ENCODE data around the gene TRIM34. TPM values are rescaled to one million over a fixed set of nuclear protein-coding genes. Genes with fewer than 3 reads are reported as not detected.
"Not testable (repeated sequence)": the region's sequence is repeated elsewhere in the genome, so short reads cannot be mapped to it uniquely, and the experiment has no call there.

Gene TRIM34
- total RNA-seq, 1 donor from 2014 or later = 4.9 TPM

GRCh38 chr11:5674391-5674790 is 49.6 kb downstream of the TRIM34 start:
- no peak overlapping the region for H3K4me3 ChIP-seq (ENCODE audit: low read depth, low read length)
- H3K27me3 ChIP-seq (ENCODE audit: control insufficient read depth, insufficient read depth, low read length) = no peaks in the 10 kb centered on the region
- H3K36me3 ChIP-seq (ENCODE audit: control insufficient read depth, insufficient read depth, low read length) = peaks cover 2% of the 10 kb centered on the region
- DNase-seq (ENCODE audit: low read depth) = no peak
- no peak for TF ChIP-seq CTCF (IDR thresholded peaks at IDR 0.05; ENCODE audit: insufficient read depth, low read length, poor library complexity, severe bottlenecking)

GRCh38 chr11:5679811-5680210 is 55.0 kb downstream of the TRIM34 start:
- TF ChIP-seq CTCF (IDR thresholded peaks at IDR 0.05; ENCODE audit: insufficient read depth, low read length, poor library complexity, severe bottlenecking) = no peak
- no peak for DNase-seq (ENCODE audit: low read depth)
- peaks cover 2% of the 10 kb centered on the region for H3K36me3 ChIP-seq (ENCODE audit: control insufficient read depth, insufficient read depth, low read length)

GRCh38 chr11:5682890-5683441 is 58.2 kb downstream of the TRIM34 start:
- H3K36me3 ChIP-seq (ENCODE audit: control insufficient read depth, insufficient read depth, low read length); H3K27me3 ChIP-seq (ENCODE audit: control insufficient read depth, insufficient read depth, low read length); H3K4me3 ChIP-seq (ENCODE audit: low read depth, low read length); DNase-seq (ENCODE audit: low read depth): not testable (repeated sequence)

More at GRCh38 chr11:5679811-5680210, 55.0 kb downstream of the TRIM34 start:
- Histone ChIP-seq H3K4me3 (ENCODE audit: low read depth, low read length) (no peak overlapping the region), H3K27me3 (ENCODE audit: control insufficient read depth, insufficient read depth, low read length) (no peaks in the 10 kb centered on the region)

GRCh38 chr11:5683620-5684019 is 58.8 kb downstream of the TRIM34 start:
- H3K4me3 ChIP-seq (ENCODE audit: low read depth, low read length); H3K27me3 ChIP-seq (ENCODE audit: control insufficient read depth, insufficient read depth, low read length); H3K36me3 ChIP-seq (ENCODE audit: control insufficient read depth, insufficient read depth, low read length); DNase-seq (ENCODE audit: low read depth): not testable (repeated sequence)

GRCh38 chr11:5684036-5684645 is 59.3 kb downstream of the TRIM34 start:
- no peaks in the 10 kb centered on the region for H3K36me3 ChIP-seq (ENCODE audit: control insufficient read depth, insufficient read depth, low read length)
- H3K4me3 ChIP-seq (ENCODE audit: low read depth, low read length) = peak overlapping the region; percentile 49
- TF ChIP-seq CTCF (IDR thresholded peaks at IDR 0.05; ENCODE audit: insufficient read depth, low read length, poor library complexity, severe bottlenecking) = no peak
- DNase-seq (ENCODE audit: low read depth) = no peak
- H3K27me3 ChIP-seq (ENCODE audit: control insufficient read depth, insufficient read depth, low read length) = no peaks in the 10 kb centered on the region

- peak; percentile 77 for TF ChIP-seq CTCF (IDR thresholded peaks at IDR 0.05; ENCODE audit: insufficient read depth, low read length, poor library complexity, severe bottlenecking)
- no peaks in the 10 kb centered on the region for H3K36me3 ChIP-seq (ENCODE audit: control insufficient read depth, insufficient read depth, low read length)
Observed at GRCh38 chr11:5684646-5685362, 60.0 kb downstream of the TRIM34 start, which contains the start of gene TRIM5. Gene TRIM5 (minus strand): TSS chr11:5685074. CDS start chr11:5680177, 4,897 bp downstream.

More at GRCh38 chr11:5684646-5685362, 60.0 kb downstream of the TRIM34 start, which contains the start of gene TRIM5:
- Histone ChIP-seq H3K27me3 (ENCODE audit: control insufficient read depth, insufficient read depth, low read length) (no peaks in the 10 kb centered on the region), H3K4me3 (ENCODE audit: low read depth, low read length) (peak within 1 kb of the TSS; percentile 49)
- peak; percentile 95 for DNase-seq (ENCODE audit: low read depth)

Data from kidney epithelial cell (primary cell).